ENCODE results near the gene FAM20A.
"Not testable (repeated sequence)": the region's sequence is repeated elsewhere in the genome, so short reads cannot be mapped to it uniquely, and the experiment has no call there.

Gene FAM20A

DNA sequence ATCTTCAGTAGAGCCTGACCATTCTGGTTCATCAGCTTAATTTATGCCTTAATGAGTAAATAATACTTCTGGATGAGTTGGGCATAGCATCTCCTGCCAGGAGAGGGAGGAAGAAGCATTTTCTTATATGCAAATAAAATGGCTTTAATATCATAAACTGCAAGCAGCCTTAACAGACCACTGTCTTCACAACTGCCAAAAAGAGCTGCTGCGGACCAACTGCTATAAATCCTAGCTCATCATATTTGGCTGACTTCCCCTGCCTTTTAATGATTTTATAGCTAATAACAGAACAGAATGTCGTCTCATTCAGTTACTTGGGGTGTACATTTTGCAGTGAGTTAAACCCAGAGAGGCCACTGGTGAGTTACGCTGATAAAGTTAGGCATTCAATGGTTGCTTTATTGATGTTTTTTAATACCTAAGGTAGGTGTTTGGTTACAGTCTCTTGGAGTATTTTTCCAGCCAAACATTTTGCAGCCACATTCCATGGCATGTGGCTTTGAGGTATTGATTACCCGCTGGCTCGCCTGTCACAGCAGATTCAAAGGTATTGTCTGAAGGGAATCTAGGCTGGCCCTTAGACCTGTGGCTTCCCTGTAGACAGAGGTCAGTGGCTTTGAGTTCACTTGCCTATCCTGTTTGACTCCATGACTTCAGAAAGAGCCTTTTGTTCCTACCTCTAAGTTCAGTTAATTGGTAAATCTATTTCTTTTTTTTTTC is 16.4 kb downstream of the FAM20A start:
- H3K27ac ChIP-seq: no peak overlapping the region
- no peak overlapping the region for H3K4me3 ChIP-seq (IDR thresholded peaks at IDR 0.05; ENCODE audit: insufficient read depth, low read depth, low read length)
- no peaks in the 10 kb centered on the region for H3K36me3 ChIP-seq (ENCODE audit: insufficient read depth)
- no peaks in the 10 kb centered on the region for H4K20me1 ChIP-seq (ENCODE audit: insufficient read depth)
- no peaks in the 10 kb centered on the region for H3K4me1 ChIP-seq (ENCODE audit: low read depth, poor library complexity, severe bottlenecking)
- no peaks in the 10 kb centered on the region for H3K27me3 ChIP-seq (ENCODE audit: insufficient read depth, low read depth)
- H3K4me2 ChIP-seq: no peak overlapping the region
- H2AFZ ChIP-seq (ENCODE audit: low read depth): no peak overlapping the region
- no peak overlapping the region for H3K9ac ChIP-seq
- TF ChIP-seq, protein P1, sequence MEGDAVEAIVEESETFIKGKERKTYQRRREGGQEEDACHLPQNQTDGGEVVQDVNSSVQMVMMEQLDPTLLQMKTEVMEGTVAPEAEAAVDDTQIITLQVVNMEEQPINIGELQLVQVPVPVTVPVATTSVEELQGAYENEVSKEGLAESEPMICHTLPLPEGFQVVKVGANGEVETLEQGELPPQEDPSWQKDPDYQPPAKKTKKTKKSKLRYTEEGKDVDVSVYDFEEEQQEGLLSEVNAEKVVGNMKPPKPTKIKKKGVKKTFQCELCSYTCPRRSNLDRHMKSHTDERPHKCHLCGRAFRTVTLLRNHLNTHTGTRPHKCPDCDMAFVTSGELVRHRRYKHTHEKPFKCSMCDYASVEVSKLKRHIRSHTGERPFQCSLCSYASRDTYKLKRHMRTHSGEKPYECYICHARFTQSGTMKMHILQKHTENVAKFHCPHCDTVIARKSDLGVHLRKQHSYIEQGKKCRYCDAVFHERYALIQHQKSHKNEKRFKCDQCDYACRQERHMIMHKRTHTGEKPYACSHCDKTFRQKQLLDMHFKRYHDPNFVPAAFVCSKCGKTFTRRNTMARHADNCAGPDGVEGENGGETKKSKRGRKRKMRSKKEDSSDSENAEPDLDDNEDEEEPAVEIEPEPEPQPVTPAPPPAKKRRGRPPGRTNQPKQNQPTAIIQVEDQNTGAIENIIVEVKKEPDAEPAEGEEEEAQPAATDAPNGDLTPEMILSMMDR (conservative IDR thresholded peaks at IDR 0.05; ENCODE audit: low read depth, low read length): no peak
- H3K79me2 ChIP-seq (ENCODE audit: insufficient read depth, low read depth): no peaks in the 10 kb centered on the region

DNA sequence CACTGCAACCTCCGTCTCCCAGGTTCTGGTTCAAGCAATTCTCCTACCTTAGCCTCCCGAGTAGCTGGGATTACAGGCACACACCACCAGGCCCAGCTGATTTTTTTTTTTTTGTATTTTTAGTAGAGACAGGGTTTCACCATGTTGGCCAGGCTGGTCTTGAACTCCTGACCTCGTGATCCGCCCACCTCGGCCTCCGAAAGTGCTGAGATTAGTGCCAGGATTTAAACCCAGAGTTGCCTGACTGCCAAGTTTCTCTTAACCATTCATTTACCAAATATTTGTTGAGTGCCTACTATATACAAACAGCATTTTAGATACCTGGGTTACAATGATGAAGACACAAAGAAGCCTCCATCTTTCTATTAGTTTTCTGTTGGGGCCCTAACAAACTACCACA is 18.3 kb downstream of the FAM20A start:
- not testable (repeated sequence) for H4K20me1 ChIP-seq (ENCODE audit: insufficient read depth); H3K4me3 ChIP-seq (IDR thresholded peaks at IDR 0.05; ENCODE audit: insufficient read depth, low read depth, low read length); H3K27me3 ChIP-seq (ENCODE audit: insufficient read depth, low read depth); H3K27ac ChIP-seq; H3K79me2 ChIP-seq (ENCODE audit: insufficient read depth, low read depth); H3K36me3 ChIP-seq (ENCODE audit: insufficient read depth); H3K4me2 ChIP-seq; H3K9ac ChIP-seq; H2AFZ ChIP-seq (ENCODE audit: low read depth); H3K4me1 ChIP-seq (ENCODE audit: low read depth, poor library complexity, severe bottlenecking)

DNA sequence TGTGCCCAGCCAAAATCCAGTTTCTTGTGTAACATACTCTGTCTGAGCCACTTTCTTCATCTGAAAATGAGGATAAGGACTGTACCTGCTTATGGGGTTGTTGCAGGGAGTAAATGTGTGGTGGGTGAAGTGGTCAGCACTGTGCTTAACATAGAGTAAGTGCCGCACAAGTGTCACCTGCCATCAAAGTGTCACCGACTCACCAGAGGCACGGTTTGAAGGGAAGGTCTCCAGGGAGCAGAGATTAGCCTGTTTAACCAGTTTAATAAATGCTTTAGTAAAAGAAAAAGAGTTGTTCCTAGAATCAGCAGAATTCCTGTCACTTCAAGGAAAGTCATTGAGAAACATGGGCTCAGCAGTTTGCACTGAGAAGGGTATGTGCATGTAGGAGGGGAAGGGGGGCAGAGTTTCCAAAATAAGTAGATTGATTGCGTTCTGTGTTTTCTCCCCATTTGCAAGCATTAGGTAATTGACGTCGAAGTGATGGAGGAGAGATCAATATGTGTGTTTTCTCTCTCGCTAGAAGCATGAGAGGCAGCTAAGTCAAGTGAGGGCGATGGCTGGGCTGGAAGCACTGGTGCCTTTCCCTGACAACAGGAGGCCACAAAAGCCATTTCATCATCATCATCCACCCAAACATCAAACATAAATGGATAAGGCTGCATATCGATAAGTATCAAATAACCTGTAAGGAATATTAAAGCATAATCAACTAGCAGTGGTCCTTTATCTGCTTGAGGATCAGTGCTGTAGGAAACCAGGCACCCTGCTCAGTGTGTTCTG is 19.1 kb downstream of the FAM20A start:
- Histone ChIP-seq H2AFZ (ENCODE audit: low read depth) (no peak overlapping the region), H3K4me2 (no peak overlapping the region), H3K79me2 (ENCODE audit: insufficient read depth, low read depth) (no peaks in the 10 kb centered on the region), H3K9ac (no peak overlapping the region), H3K27ac (no peak overlapping the region), H3K27me3 (ENCODE audit: insufficient read depth, low read depth) (no peaks in the 10 kb centered on the region), H4K20me1 (ENCODE audit: insufficient read depth) (no peaks in the 10 kb centered on the region), H3K4me1 (ENCODE audit: low read depth, poor library complexity, severe bottlenecking) (no peaks in the 10 kb centered on the region), H3K36me3 (ENCODE audit: insufficient read depth) (no peaks in the 10 kb centered on the region), H3K4me3 (IDR thresholded peaks at IDR 0.05; ENCODE audit: insufficient read depth, low read depth, low read length) (no peak overlapping the region)
- TF ChIP-seq, protein P1 (conservative IDR thresholded peaks at IDR 0.05; ENCODE audit: low read depth, low read length): no peak

DNA sequence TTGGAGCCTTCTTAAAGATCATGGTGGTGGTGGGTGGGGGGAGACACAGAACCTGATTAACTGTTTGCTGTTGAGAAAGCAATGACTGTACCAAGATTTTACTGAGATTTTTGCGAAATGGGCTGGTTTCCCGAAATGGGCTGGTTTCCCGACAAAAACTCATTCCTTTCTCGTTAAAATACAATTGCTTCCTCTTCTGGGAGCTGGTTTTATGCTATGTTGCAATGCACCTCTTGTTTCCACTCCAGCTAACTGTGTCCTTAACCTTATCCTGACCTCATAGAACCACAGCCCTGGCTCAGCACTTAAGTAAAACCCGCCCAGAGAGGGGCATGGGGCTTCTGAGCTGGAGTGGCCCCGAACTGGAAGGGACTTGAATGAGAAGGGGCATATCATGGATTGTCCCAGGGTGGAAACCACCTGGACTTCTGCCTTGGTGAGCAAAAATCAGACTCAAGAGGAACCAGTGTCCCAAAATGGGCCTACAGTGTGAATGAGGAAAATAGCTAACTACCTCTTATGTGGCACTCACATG is 20.9 kb downstream of the FAM20A start:
- Histone ChIP-seq H3K9ac (no peak overlapping the region), H3K27me3 (ENCODE audit: insufficient read depth, low read depth) (no peaks in the 10 kb centered on the region), H3K4me3 (IDR thresholded peaks at IDR 0.05; ENCODE audit: insufficient read depth, low read depth, low read length) (no peak overlapping the region), H3K4me2 (no peak overlapping the region), H2AFZ (ENCODE audit: low read depth) (no peak overlapping the region), H4K20me1 (ENCODE audit: insufficient read depth) (no peaks in the 10 kb centered on the region), H3K27ac (no peak overlapping the region), H3K79me2 (ENCODE audit: insufficient read depth, low read depth) (no peaks in the 10 kb centered on the region), H3K4me1 (ENCODE audit: low read depth, poor library complexity, severe bottlenecking) (no peaks in the 10 kb centered on the region), H3K36me3 (ENCODE audit: insufficient read depth) (no peaks in the 10 kb centered on the region)
- TF ChIP-seq, protein P1 (conservative IDR thresholded peaks at IDR 0.05; ENCODE audit: low read depth, low read length): no peak
